OCI-LY3 (cell line): ENCODE results near the gene ENOSF1.
"Not testable (repeated sequence)": the region's sequence is repeated elsewhere in the genome, so short reads cannot be mapped to it uniquely, and the experiment has no call there.

Source experiments
- H2AFZ ChIP-seq: fragments of 200-600, 300-600 bp; shearing (Covaris generic); 2 replicates; pipeline ENCODE4 v1.6.0; 2014; ENCODE audit warnings: antibody characterized with exemption, low read depth, low read length
- H3K27ac ChIP-seq: fragments of 200-600, 300-600 bp; sonication (generic); 2 replicates; pipeline ENCODE4 v1.5.1; 2014; ENCODE audit warnings: mild to moderate bottlenecking, low read length, moderate library complexity, mixed read lengths
- H3K27me3 ChIP-seq: fragments of 200-600, 300-600 bp; sonication (generic); 2 replicates; pipeline ENCODE4 v1.6.1; 2014; ENCODE audit warnings: low read depth, low read length, mixed read lengths
- H3K36me3 ChIP-seq: fragments of 200-600, 300-600 bp; sonication (generic); replicated peaks from 2 replicates; pipeline ENCODE3; 2014; ENCODE audit warnings: low read depth, low read length, mixed read lengths
- H3K4me1 ChIP-seq: fragments of 300-600, 200-600 bp; sonication (generic); 2 replicates; pipeline ENCODE4 v1.6.1; 2014; ENCODE audit warnings: low read length, mixed read lengths
- H3K4me2 ChIP-seq: fragments of 200-600, 300-600 bp; sonication (generic); 2 replicates; pipeline ENCODE4 v1.6.1; 2014; ENCODE audit warnings: low read length, mixed read lengths
- H3K4me3 ChIP-seq: fragments of 300-600, 200-600 bp; sonication (generic); 2 replicates; pipeline ENCODE4 v1.5.1; 2014; ENCODE audit warnings: antibody characterized with exemption, mild to moderate bottlenecking, low read length, moderate library complexity
- H3K79me2 ChIP-seq: fragments of 300-600, 200-600 bp; shearing (Covaris generic); 2 replicates; pipeline ENCODE4 v1.6.1; 2014; ENCODE audit warnings: mild to moderate bottlenecking, low read length, mixed read lengths
- H3K9ac ChIP-seq: fragments of 300-600, 200-600 bp; shearing (Covaris generic); 2 replicates; pipeline ENCODE4 v1.6.0; 2014; ENCODE audit warnings: mild to moderate bottlenecking, low read length, moderate library complexity
- H3K9me3 ChIP-seq: fragments of 200-600, 300-600 bp; shearing (Covaris generic); 2 replicates; pipeline ENCODE4 v1.6.1; 2014; ENCODE audit warnings: low read length, mixed read lengths; ENCODE audit not compliant: insufficient read depth
- H4K20me1 ChIP-seq: fragments of 200-600, 300-600 bp; sonication (generic); 2 replicates; pipeline ENCODE4 v1.6.1; 2016; ENCODE audit warnings: low read length, mixed read lengths; ENCODE audit not compliant: insufficient read depth
- EZH2phosphoT487 ChIP-seq: fragments of 200-600 bp; shearing (Covaris generic); IDR thresholded peaks from 2 replicates; pipeline ENCODE4 v1.6.1; 2018; ENCODE audit warnings: antibody characterized with exemption, mixed run types, low read depth
- TF ChIP-seq, protein P1 (sequence below): fragments of 200-600, 300-600 bp; sonication (generic); IDR thresholded peaks from 2 replicates; pipeline ENCODE4 v1.5.1; 2014; ENCODE audit warnings: antibody characterized with exemption, low read length, low read depth

ENOSF1 gene, protein sequence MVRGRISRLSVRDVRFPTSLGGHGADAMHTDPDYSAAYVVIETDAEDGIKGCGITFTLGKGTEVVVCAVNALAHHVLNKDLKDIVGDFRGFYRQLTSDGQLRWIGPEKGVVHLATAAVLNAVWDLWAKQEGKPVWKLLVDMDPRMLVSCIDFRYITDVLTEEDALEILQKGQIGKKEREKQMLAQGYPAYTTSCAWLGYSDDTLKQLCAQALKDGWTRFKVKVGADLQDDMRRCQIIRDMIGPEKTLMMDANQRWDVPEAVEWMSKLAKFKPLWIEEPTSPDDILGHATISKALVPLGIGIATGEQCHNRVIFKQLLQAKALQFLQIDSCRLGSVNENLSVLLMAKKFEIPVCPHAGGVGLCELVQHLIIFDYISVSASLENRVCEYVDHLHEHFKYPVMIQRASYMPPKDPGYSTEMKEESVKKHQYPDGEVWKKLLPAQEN

DNA sequence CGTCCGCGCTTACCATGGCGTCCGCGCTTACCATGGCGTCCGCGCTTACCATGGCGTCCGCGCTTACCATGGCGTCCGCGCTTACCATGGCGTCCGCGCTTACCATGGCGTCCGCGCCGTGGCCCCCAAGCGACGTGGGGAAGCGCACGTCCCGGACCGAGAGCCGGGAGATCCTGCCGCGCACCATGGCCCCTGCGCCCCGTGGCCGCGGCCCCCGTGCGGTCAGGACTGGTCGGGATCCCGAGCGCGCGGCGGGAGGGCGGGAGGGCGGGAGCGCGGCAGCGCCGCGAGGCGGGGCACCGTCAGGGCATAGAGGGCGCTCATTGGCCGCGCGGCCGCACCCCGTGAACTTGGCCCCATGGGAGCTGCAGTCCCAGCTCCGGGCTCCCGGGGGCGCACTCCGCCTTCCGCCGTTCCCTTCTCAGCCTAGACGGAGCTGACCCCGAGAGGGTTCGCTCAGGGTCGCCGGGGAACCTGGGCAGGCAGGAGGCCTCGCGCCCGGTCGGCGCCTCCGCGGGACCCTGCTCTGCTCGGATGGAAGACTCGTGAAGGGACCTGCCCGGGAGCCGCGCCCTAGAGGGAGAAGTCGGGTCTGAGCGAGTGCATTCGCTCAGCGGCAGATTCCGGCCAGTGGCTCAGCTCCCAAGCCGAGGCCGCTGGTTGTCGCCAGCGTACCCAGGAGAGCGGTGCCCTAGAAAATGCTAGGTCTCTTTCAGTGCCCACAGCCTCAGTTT lies at the start of gene ENOSF1:
TSS of gene ENOSF1 (minus strand) at position 230 of the 734 bp plus-strand sequence. CDS start at position 187, 43 bp downstream.
- Histone ChIP-seq H3K36me3 (peaks cover 9% of the 10 kb centered on the region), H3K27me3 (no peaks in the 10 kb centered on the region), H3K9ac (peak within 1 kb of the TSS; percentile 96), H4K20me1 (peaks cover 20% of the 10 kb centered on the region), H3K9me3 (no peaks in the 10 kb centered on the region), H3K27ac (peak within 1 kb of the TSS; percentile 64), H3K4me2 (peak within 1 kb of the TSS; percentile 99), H2AFZ (peak within 1 kb of the TSS; percentile 88), H3K4me3 (peak within 1 kb of the TSS; percentile 90), H3K4me1 (peaks cover 5% of the 10 kb centered on the region), H3K79me2 (peaks cover 41% of the 10 kb centered on the region)
- TF ChIP-seq, protein P1, sequence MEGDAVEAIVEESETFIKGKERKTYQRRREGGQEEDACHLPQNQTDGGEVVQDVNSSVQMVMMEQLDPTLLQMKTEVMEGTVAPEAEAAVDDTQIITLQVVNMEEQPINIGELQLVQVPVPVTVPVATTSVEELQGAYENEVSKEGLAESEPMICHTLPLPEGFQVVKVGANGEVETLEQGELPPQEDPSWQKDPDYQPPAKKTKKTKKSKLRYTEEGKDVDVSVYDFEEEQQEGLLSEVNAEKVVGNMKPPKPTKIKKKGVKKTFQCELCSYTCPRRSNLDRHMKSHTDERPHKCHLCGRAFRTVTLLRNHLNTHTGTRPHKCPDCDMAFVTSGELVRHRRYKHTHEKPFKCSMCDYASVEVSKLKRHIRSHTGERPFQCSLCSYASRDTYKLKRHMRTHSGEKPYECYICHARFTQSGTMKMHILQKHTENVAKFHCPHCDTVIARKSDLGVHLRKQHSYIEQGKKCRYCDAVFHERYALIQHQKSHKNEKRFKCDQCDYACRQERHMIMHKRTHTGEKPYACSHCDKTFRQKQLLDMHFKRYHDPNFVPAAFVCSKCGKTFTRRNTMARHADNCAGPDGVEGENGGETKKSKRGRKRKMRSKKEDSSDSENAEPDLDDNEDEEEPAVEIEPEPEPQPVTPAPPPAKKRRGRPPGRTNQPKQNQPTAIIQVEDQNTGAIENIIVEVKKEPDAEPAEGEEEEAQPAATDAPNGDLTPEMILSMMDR, result peak; percentile 61
- TF ChIP-seq EZH2phosphoT487, result no peak

DNA sequence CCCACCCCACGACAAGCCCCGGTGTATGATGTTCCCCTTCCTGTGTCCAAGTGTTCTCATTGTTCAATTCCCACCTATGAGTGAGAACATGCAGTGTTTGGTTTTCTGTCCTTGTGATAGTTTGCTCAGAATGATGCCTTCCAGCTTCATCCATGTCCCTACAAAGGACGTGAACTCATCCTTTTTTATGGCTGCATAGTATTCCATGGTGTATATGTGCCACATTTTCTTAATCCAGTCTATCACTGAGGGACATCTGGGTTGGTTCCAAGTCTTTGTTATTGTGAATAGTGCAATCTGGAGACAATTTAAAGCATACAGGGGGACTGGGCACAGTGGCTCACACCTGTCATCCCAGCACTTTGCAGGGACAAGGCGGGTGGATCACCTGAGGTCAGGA lies 47.4 kb upstream of the ENOSF1 start:
- not testable (repeated sequence) for H3K27ac ChIP-seq, H3K4me2 ChIP-seq, H4K20me1 ChIP-seq, H3K9me3 ChIP-seq, H3K79me2 ChIP-seq, H3K36me3 ChIP-seq, H2AFZ ChIP-seq, H3K27me3 ChIP-seq, H3K9ac ChIP-seq, H3K4me3 ChIP-seq, H3K4me1 ChIP-seq

- Histone ChIP-seq H4K20me1 (no peaks in the 10 kb centered on the region), H3K79me2 (no peaks in the 10 kb centered on the region), H2AFZ (no peak overlapping the region)
Observed at GRCh38 chr18:755506-755905, 43.1 kb upstream of the ENOSF1 start.

DNA sequence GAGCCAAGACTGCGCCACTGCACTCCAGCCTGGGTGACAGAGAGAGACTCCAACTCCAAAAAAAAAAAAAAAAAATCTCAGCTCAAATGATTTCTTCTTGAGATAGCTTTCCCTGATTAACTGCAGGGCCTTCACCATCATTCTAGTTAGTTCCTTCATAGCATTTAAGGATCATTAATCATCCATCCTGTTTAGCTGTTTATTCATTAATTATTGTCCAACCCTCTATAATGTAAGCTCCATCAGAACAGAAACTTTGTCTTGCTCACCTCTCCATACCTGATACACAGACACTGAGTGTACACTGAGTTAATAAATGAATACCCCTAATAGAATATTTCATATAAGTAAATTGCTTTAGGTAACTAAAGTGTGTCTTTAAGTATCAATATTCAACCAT lies 42.2 kb upstream of the ENOSF1 start:
- Histone ChIP-seq H3K79me2 (no peaks in the 10 kb centered on the region), H3K27me3 (no peaks in the 10 kb centered on the region), H3K4me2 (no peak overlapping the region), H3K4me1 (no peaks in the 10 kb centered on the region), H3K27ac (no peak overlapping the region), H3K9me3 (no peaks in the 10 kb centered on the region), H4K20me1 (no peaks in the 10 kb centered on the region), H3K36me3 (no peaks in the 10 kb centered on the region), H3K4me3 (no peak overlapping the region), H3K9ac (no peak overlapping the region), H2AFZ (no peak overlapping the region)
- TF ChIP-seq, protein P1, result no peak
- no peak for TF ChIP-seq EZH2phosphoT487

More at GRCh38 chr18:755506-755905, 43.1 kb upstream of the ENOSF1 start:
- no peaks in the 10 kb centered on the region for H3K4me1 ChIP-seq
- no peak for TF ChIP-seq EZH2phosphoT487
- TF ChIP-seq, protein P1, result no peak
- no peaks in the 10 kb centered on the region for H3K27me3 ChIP-seq
- H3K9me3 ChIP-seq, result no peaks in the 10 kb centered on the region
- H3K4me3 ChIP-seq, result no peak overlapping the region
- no peak overlapping the region for H3K9ac ChIP-seq
- H3K36me3 ChIP-seq, result no peaks in the 10 kb centered on the region
- H3K27ac ChIP-seq, result no peak overlapping the region
- no peak overlapping the region for H3K4me2 ChIP-seq
